IPS-15b (cell line): ENCODE data around the gene PGD.
A peak's percentile ranks its signal among the peaks of the same experiment; 100 is the strongest.
"Not testable (repeated sequence)": the region's sequence is repeated elsewhere in the genome, so short reads cannot be mapped to it uniquely, and the experiment has no call there.

Source experiments
- H3K27me3 ChIP-seq: one replicate; pipeline ENCODE4 v1.6.1; 2013; ENCODE audit warnings: low read length; ENCODE audit not compliant: control insufficient read depth, insufficient read depth
- H3K36me3 ChIP-seq: one replicate; pipeline ENCODE4 v1.6.1; 2013; ENCODE audit warnings: low read length; ENCODE audit not compliant: control insufficient read depth, insufficient read depth
- H3K4me1 ChIP-seq: one replicate; pipeline ENCODE4 v1.6.1; 2013; ENCODE audit warnings: mild to moderate bottlenecking, low read length; ENCODE audit not compliant: control insufficient read depth, insufficient read depth
- H3K4me3 ChIP-seq: one replicate; pipeline ENCODE4 v1.5.1; 2013; ENCODE audit warnings: low read depth, low read length
- H3K9ac ChIP-seq: one replicate; pipeline ENCODE4 v1.6.1; 2013; ENCODE audit warnings: low read depth, mild to moderate bottlenecking, low read length
- H3K9me3 ChIP-seq: one replicate; pipeline ENCODE4 v1.6.1; 2013; ENCODE audit warnings: mild to moderate bottlenecking, low read length; ENCODE audit not compliant: control insufficient read depth, insufficient read depth

PGD gene

DNA sequence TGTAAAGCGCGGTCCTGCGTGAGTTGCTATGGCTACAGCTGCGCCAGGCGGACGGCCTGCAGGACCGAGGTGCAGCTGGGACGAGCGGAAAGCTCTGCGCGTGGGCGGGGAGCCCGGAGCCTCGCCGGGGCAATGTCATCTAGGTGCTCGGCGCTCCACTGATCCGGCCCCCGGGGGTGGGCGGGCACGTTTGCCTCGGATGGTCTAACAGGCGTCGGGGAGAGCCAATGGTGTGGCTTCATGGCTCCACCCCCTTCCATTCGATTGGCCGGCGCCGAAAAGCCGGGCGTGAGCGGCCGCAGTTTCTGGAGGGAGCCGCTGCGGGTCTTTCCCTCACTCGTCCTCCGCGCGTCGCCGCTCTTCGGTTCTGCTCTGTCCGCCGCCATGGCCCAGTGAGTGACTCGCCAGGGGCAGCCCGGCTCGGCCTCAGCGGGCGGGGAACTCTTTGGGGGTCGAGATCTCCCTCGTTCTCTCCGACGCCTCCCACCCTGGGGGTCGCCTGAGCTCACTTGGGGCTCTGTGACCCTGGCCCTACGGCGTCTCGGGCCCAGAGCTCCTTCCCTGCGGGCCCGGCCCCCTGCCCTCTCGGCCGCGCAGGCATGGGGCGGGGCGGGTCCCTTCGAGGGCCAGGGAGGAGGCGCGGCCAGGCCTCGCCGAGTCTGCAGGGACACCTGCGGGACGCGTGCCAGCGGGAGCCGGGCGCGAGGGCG, at the start of gene PGD:
Gene PGD (plus strand): TSS at position 331 of the 710 bp plus-strand sequence. CDS start 54 bp downstream, at position 385.
- H3K9ac ChIP-seq, result peak within 1 kb of the TSS; percentile 89

GRCh38 chr1:10353282-10353681, 45.6 kb upstream of the PGD start:
- Histone ChIP-seq H3K4me3 (no peak overlapping the region), H3K36me3 (peaks cover 4% of the 10 kb centered on the region), H3K4me1 (peaks cover 6% of the 10 kb centered on the region)

More for the DNA sequence above, at the start of gene PGD:
- Histone ChIP-seq H3K4me1 (no peaks in the 10 kb centered on the region), H3K27me3 (no peaks in the 10 kb centered on the region), H3K36me3 (peaks cover 10% of the 10 kb centered on the region), H3K4me3 (peak within 1 kb of the TSS; percentile 97), H3K9me3 (no peaks in the 10 kb centered on the region)

DNA sequence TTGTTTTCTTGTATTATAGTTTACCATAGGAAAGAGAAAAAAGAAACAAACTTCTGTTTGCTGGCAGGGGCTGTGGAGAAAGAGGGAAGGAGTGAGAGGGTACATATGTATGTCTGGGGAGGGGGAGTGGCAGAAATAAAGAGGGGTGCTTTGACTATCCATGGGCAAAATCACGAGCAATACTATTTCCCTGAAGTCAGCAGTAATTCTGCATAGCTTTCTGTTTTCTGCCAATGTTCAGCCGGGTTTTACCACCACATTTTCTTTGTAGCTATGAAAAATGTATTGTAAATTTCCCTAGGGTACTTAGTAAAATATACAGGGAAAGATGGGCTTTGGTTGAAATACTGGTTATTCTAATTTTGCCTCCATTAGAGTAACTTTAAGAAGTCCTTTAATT, 45.2 kb upstream of the PGD start:
- H3K9ac ChIP-seq, result no peak overlapping the region
- H3K9me3 ChIP-seq, result no peaks in the 10 kb centered on the region

More at GRCh38 chr1:10353282-10353681, 45.6 kb upstream of the PGD start:
- Histone ChIP-seq H3K27me3 (no peaks in the 10 kb centered on the region), H3K9ac (no peak overlapping the region), H3K9me3 (no peaks in the 10 kb centered on the region)

GRCh38 chr1:10360045-10360444, 38.8 kb upstream of the PGD start:
- Histone ChIP-seq H3K4me3 (no peak overlapping the region), H3K9me3 (no peaks in the 10 kb centered on the region), H3K36me3 (peaks cover 13% of the 10 kb centered on the region), H3K27me3 (no peaks in the 10 kb centered on the region), H3K4me1 (no peaks in the 10 kb centered on the region), H3K9ac (no peak overlapping the region)

More for the DNA sequence above, 45.2 kb upstream of the PGD start:
- Histone ChIP-seq H3K27me3 (no peaks in the 10 kb centered on the region), H3K36me3 (peaks cover 2% of the 10 kb centered on the region), H3K4me1 (peaks cover 3% of the 10 kb centered on the region), H3K4me3 (no peak overlapping the region)

DNA sequence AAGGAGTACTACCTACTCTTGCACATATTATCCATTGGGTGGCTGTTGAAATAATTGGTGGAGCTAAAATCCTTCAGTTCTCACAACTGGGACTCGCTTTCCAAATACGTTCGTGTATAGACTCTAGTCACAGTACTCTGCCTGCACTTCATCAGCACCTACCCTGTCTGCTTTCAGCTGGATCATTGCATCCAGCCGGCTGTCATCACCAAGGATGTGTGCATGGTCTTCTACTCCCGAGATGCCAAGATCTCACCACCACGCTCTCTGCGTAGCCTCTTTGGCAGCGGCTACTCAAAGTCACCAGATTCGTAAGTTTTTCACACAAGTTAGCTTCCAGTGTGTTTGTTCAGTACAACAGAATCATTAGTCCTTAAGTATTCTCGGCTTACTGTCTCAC, 37.3 kb upstream of the PGD start:
- Histone ChIP-seq H3K9ac (no peak overlapping the region), H3K9me3 (no peaks in the 10 kb centered on the region), H3K36me3 (peaks cover 20% of the 10 kb centered on the region), H3K27me3 (no peaks in the 10 kb centered on the region), H3K4me1 (no peaks in the 10 kb centered on the region), H3K4me3 (no peak overlapping the region)

- Histone ChIP-seq H3K27me3 (no peaks in the 10 kb centered on the region), H3K4me3 (no peak overlapping the region), H3K36me3 (peaks cover 20% of the 10 kb centered on the region), H3K9me3 (no peaks in the 10 kb centered on the region), H3K9ac (no peak overlapping the region), H3K4me1 (no peaks in the 10 kb centered on the region)
These were observed 30.7 kb upstream of the PGD start for GRCh38 chr1:10368194-10368593.

DNA sequence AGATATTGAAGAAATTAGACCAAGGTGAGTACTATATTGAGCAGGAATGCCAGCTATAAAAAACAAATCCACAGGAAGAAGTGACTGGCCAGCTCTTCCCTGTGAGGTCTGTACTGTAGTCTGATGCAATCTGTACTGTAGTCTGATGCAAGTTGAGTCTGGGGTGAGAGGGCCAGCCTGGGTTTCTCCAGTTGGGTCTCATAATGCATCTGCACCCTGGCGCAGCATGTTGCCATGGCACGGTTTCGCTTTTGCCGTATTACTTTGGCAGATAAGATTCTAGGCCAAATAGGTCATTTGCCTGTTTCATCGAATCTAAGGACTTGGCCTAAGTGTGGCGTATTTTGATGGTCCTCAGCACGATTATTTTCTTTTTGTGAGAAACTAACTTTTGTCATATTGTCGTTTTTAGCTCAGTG, 24.4 kb upstream of the PGD start:
- Histone ChIP-seq H3K9me3 (no peaks in the 10 kb centered on the region), H3K9ac (no peak overlapping the region), H3K27me3 (no peaks in the 10 kb centered on the region), H3K4me1 (no peaks in the 10 kb centered on the region), H3K4me3 (no peak overlapping the region), H3K36me3 (peaks cover 24% of the 10 kb centered on the region)

DNA sequence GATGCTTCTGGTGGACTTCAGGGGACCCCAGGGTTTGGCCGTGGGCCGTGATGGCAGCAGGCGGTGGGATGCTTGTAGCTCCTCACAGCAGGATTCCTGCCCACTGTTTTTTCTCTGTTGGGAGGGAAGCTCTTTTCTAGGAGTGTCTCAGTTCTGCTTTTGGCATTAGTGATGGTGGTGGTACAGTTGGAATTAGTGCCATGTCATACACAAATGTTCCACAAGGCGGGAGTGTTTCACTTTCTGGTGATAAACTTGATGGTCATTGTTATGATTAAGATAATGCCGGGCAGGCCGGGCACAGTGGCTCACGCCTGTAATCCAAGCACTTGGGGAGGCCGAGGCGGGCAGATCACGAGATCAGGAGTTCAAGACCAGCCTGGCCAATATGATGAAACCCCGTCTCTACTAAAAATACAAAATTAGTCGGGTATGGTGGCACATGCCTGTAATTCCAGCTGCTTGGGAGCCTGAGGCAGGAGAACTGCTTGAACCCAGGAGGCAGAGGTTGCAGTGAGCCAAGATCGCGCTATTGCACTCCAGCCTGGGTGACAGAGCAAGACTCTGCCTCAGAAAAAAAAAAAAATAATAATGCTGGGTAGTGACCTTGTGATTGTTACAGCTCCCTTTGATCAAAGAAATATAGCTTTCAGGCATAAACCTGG, 21.4 kb upstream of the PGD start:
- H3K9ac ChIP-seq, H3K27me3 ChIP-seq, H3K9me3 ChIP-seq, H3K4me3 ChIP-seq, H3K4me1 ChIP-seq: not testable (repeated sequence)
- H3K36me3 ChIP-seq, result peaks cover 24% of the 10 kb centered on the region

DNA sequence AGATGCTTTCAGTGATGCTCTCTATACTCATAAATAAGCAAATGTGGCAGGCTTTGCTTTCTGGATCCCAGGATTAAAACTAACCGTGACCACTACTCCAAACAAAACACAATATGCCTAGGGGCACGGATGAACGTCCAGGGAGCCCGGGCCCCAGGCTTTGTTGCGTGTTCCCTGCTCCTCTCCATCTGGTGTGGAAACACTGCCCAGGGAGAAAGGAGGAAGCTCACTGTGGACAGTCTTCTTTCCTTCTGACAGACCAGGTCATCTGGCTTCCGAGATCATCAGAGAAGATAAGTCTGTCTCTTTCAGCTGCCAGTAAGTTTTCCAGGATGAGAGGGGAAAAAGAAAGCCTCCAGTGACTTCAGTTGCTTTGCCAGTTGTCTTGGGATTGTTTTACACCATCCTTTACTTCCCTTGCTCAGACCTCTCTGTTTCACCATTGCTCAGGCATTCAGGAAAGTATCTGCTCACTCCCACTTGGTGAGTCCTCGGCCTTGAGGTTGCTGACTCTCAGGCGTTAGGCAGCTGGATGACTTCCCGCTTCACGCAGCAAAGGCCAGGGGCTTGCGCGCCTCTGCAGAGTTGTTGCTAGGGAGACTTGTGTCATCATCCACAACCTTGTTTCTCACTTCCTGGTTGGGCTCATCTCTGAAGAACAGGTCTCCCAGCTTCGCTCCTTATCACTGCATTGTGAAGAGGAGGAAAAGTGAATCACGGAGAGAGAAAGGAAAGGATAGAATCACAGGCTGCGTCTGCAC, 20.6 kb upstream of the PGD start:
- Histone ChIP-seq H3K4me1 (no peaks in the 10 kb centered on the region), H3K27me3 (no peaks in the 10 kb centered on the region), H3K9ac (no peak overlapping the region), H3K9me3 (no peaks in the 10 kb centered on the region), H3K36me3 (peaks cover 24% of the 10 kb centered on the region), H3K4me3 (no peak overlapping the region)

- Histone ChIP-seq H3K9ac (no peak overlapping the region), H3K36me3 (peaks cover 21% of the 10 kb centered on the region), H3K4me1 (no peaks in the 10 kb centered on the region), H3K27me3 (no peaks in the 10 kb centered on the region), H3K9me3 (no peaks in the 10 kb centered on the region), H3K4me3 (no peak overlapping the region)
These were observed 19.7 kb upstream of the PGD start for GRCh38 chr1:10379101-10379620.

- no peaks in the 10 kb centered on the region for H3K27me3 ChIP-seq
- H3K4me1 ChIP-seq, result no peaks in the 10 kb centered on the region
- H3K9ac ChIP-seq, result no peak overlapping the region
- H3K9me3 ChIP-seq, result no peaks in the 10 kb centered on the region
- H3K4me3 ChIP-seq, result no peak overlapping the region
- peaks cover 21% of the 10 kb centered on the region for H3K36me3 ChIP-seq
These were observed 19.2 kb upstream of the PGD start for GRCh38 chr1:10379676-10380075.
